ENCODE data around the gene CPB2.

DNA sequence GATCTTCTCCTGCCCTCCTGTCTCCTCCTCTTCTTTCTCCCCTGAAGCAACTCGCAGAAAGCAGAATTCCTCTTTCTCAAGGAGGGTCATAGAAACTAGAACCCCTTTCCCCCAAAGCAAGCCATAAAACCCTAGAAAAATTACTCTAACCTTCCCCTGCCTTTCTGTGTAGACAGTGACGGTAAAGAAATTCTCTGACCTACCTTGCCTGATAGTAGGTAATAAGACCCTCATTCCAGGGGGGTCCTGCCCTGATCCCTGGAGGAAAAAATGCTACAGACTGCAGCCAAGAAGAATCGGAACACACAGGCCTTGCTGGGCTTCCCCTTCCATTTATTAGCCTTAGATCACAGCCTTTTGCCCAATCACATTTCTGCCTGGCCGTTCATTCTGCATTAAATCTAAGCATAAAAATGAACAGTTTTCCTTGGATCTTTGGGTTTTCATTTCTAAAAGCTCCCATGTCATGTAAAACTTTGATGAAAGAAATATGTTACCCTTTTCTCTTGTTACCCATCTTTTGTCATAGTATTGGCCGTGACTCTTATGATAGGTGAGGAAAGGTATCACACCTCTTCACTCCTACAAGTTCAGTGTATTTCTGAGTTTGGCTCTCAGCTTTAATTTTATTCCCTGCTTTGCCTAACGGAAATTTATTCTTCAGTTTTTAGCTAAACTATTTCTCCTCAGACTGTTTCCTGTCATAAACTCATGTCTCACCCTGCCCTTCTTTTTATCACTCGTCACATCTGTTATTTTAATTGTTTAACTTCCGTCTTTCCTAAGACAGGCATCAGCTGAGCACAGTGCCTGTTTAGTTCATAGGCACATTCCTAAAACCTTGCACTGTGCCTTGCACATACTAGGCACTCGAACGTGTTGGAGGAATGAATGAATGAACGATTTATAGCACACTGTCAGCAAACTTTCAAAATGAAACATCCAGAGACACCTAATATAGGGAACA, 20.4 kb upstream of the CPB2 start:
- TF ChIP-seq, protein P1, sequence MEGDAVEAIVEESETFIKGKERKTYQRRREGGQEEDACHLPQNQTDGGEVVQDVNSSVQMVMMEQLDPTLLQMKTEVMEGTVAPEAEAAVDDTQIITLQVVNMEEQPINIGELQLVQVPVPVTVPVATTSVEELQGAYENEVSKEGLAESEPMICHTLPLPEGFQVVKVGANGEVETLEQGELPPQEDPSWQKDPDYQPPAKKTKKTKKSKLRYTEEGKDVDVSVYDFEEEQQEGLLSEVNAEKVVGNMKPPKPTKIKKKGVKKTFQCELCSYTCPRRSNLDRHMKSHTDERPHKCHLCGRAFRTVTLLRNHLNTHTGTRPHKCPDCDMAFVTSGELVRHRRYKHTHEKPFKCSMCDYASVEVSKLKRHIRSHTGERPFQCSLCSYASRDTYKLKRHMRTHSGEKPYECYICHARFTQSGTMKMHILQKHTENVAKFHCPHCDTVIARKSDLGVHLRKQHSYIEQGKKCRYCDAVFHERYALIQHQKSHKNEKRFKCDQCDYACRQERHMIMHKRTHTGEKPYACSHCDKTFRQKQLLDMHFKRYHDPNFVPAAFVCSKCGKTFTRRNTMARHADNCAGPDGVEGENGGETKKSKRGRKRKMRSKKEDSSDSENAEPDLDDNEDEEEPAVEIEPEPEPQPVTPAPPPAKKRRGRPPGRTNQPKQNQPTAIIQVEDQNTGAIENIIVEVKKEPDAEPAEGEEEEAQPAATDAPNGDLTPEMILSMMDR (IDR thresholded peaks at IDR 0.05) = no peak
- no peak for TF ChIP-seq POLR2A (IDR thresholded peaks at IDR 0.05)

Data from testis (tissue), 2 donors.